NCI-H510A treated with DMSO at 0.1 percent for 48 hours (cell line): Measurements from ENCODE around the gene SPART.

ENCODE experiments used
- DNase-seq: peaks from one replicate; lab custom pipeline; 2025; lab: John Stamatoyannopoulos, UW

SPART gene, protein sequence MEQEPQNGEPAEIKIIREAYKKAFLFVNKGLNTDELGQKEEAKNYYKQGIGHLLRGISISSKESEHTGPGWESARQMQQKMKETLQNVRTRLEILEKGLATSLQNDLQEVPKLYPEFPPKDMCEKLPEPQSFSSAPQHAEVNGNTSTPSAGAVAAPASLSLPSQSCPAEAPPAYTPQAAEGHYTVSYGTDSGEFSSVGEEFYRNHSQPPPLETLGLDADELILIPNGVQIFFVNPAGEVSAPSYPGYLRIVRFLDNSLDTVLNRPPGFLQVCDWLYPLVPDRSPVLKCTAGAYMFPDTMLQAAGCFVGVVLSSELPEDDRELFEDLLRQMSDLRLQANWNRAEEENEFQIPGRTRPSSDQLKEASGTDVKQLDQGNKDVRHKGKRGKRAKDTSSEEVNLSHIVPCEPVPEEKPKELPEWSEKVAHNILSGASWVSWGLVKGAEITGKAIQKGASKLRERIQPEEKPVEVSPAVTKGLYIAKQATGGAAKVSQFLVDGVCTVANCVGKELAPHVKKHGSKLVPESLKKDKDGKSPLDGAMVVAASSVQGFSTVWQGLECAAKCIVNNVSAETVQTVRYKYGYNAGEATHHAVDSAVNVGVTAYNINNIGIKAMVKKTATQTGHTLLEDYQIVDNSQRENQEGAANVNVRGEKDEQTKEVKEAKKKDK

DNA sequence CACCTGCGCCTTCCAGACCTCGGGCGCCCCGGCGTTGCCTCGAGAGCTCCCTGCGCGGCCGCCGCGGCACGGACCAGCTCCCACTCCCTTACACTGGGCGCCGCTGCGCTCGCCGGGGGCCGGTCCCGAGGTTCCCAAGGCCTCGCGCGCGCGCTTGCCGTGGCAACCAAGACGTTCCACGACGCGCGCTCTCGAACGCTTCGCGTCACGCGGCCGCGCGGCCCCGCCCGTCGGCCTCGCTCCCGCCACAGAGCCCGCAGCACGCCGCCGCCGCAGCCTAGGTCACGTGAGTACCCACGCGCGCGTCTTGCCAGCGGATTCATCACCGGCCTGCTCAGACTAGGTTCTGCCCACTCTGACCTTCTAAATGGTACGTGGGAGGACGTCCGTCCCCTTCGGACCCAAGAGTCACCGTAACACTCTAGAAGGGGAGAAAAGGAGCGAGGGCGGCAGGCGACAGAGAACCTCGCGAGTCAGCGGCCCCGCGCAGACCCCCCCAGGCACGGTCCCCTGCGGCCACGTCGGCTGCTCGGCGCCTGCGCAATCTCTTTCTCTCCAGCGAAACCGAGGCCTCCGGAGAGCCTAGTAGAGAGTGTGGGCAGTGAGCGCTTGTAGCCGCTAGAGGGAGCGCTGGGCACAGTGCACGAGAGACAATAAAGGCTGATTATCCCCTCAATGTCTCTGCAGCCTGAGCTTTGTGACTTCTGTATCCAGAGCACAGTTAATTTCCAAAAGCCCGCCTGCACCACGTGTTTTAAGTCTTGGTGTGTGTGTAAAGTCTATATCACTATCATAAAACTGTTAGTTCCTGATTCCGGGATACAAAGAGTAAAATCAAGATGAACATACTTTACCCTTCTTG, at the start of gene SPART:
TSS of gene SPART (minus strand) at position 173 of the 862 bp plus-strand sequence. CDS start 10,564 bp downstream, outside the sequence.
- peak; percentile 91 for DNase-seq

DNA sequence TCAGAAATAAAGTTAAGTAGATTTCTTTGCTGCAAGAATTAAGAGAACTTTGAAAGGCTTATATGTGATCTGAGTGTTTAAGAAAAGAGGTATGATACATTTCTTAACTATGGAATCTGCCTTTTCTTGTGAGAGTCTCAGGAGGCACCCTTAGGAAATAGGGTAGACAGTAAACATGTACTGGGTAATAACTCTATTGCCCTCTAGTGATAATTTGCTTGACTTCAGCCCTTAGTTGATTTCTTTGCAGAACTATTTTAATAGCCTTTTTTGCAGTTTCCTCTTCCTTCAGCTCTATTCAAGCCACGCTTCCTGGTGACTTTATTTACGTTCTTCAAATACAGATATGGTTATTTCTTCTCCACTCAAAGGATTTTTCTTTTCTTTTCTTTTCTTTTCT, 49.1 kb upstream of the SPART start:
- DNase-seq, result no peak

DNA sequence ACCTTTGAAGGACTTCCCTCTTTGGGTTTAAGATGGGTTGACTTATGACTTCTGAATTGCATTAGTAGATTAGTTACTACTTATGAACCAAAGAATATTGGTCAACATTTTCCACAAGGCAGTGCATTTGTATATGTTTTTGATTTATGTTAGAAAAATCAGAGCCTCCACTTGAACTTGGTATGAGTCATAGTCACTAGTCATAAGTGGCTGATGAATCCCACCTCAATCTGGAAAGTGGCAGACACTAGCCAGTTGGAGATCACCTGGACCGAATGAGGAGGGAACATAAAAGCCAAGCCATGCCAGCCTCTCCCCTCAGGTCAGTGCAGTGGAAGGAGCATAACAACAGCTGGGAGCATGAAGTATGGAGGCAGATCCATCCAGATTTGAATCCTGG, 39.3 kb upstream of the SPART start:
- DNase-seq, result no peak

DNA sequence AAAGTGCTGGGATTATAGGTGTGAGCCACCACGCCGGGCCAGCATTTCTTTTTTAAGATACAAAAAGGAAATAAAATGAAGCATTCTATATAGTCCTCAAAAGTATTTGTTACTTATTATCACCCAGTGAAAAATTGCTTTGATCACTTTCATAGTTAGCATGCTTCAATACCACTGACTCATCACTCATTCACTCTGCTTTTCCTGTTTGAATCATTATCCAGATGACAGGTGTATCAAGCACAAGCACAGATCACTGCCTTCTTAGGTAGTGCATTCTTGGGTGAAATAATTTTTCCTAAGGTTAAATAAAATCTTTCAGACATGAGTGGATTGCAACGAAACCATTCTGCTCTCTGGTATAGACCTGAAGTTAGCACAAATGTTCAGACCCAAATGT, 35.8 kb upstream of the SPART start:
- DNase-seq, result no peak

DNA sequence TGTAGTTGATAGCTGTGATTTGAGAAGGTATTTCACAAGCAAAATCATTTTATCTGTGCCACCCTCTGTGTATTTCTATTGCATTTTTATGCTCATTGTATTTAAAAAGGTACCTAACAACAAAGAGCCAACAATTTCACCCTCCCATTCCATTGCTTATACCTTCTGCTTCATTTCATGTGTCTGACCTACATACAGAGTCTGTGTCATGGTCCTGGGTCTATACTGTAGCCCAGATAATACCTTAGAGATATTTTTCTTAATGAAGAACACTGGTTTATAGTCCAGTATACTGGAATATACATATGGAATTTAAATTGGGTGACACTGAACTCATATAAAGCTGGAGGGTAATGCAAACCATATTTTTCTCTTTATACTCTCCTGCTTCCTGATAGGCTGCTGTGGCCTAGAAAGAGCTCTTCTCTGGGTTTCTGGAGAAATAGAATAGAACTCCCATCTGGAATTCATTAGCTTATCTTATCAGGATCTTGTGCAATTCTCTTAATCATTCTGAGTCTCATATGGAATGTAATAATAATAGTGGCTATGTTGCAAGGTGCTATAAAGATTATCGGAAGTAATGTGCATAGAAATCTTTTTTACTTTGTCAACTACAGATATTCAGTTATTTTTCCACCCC, 31.8 kb upstream of the SPART start:
- no peak for DNase-seq

DNA sequence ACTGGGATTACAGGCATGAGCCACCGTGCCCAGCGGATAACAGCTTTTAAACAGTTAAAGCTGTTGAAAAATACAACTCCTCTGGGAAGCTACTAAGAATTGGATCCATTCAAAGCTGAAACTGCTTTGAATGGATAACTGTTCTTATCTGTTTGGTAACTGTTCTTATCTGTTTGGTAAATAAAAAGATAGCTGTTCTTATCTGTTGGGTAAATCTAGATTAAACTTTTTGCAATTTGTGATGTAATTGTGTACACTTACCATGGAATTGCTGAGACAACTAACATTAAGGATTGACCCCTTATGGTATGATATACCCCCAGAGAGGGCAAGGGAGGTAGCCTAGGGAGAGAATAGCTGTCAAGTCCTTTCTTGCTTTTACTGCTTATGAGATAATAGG, 27.9 kb upstream of the SPART start:
- DNase-seq, result no peak

DNA sequence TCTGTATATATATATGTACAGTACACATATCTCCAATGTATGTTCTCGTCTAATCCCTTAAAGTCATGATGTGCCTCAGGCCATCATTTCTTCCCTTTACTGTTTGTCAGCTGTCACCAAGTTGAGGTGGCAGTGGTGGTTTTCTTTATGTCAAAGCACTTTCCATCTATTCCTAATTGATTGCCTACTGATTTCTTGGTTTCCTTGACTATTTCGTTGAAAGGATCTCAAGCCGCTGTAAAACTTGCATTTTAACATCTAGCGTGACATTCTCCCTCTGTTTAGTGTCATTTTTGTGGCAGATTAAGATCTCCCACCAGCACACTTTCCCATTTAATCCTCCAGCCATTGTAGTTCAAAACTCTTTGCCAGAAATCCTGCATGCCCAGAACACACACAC, 25.0 kb upstream of the SPART start:
- DNase-seq, result no peak

DNA sequence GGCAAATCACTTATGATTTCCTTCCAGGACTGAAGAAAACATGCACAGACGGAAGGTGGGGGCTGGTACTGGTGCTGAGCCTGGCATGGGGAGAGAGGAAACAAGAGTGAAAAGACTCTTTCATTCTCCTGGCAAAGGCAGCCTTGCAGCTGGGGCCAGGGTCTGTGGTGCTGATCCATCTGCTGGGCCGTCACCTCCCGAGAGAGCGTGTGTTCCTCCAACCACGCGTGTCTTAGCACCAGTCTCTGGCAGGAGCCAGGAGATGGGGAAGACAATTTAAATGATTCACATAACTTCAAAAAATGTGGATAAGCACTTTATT, 23.9 kb upstream of the SPART start:
- no peak for DNase-seq

DNA sequence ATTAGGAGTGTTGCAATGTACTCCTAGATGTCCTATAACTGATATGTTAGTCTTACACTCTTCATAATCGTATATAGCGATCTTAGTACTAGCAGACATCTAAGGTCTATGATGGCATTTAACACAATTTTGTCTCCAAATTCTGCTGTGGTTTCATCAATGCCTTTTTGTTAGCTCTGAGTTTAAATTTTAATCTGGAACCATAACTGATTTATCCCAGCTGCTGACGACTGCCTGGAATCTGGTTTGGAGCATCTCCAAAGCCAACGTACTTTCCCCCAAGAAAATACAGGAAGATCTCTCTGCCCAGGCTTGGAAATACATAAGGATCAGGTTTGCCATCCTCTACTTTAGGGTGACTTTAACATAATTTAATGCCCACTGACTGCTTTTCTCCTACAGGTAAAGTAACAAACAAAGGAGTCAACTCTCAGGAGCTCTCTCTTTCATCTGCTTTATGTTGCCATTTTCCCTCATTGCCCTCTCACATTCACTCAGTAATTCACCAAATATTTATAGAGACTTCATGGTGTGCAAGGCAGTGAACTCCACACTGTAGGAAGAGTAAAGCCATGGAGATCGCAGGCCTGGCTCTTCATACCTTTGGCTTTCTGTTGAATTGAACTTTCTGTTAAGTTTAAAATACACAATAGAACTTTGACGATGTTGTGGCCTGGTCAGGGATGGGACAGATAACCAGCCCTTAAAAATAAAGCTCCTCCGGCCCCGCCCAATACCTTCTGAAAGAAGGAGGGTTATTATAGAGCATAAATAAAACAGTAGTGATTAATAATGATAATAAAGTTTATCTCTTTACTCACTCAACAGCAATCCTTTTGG, 23.3 kb upstream of the SPART start:
- no peak for DNase-seq

DNA sequence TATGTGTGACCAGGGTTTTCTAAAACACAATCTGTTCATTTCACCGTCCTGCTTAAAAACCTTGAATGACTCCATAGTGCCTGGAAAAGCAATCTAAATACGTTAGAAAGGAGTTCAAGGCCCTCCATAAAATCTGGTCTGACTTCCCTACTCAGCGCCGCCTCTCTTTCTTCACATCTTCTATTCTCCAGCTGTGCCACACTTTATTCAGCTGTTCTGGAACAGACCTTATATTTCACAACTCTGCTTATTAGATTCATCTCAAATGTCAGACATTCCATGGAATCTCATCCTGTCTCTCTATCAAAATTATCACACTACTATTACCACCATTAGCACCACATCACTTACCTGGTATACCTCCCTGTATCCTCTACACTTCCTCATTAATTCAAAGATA, 19.8 kb upstream of the SPART start:
- no peak for DNase-seq

DNA sequence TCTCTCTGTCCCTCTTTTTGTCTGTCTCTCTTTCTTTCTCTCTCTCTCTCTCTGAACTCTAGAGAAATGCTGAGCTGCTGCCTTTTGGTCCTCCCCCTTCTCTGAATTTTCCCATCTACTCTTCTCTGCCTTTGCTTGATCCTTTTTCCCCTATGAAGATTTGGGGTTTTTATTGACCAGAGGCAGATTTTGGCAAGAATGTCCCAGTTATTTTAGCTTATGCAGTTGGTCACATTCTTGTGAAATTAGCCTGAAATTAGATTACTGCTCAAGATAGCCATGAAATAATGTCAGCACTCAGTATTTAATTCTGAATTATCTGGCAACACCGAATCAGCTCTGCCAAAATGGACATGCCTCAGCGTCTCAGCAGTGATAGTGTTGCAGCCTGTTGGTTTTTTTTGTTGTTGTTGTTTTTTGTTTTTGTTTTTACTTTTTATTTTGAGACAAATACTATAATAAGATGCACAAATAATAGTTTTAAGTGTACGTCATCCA, 17.2 kb upstream of the SPART start:
- no peak for DNase-seq

DNA sequence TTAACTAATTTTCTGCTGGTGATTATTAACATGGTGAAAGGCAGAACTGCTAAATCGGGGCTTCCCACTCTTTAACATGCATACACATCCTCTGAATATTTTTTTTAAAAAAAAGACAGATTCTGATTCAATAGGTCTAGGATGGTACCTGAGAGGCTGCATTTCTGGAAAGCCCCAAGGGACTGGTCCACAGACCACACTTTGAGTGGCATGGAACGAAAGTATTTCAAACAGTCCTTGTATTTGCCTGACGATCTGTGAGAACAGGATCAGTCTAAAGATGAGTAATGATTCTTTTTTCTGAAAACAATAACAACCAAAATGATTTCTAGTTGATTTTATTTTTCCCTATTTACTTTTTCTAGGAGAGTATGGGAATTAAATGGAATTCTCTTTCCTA, 16.7 kb upstream of the SPART start:
- no peak for DNase-seq

DNA sequence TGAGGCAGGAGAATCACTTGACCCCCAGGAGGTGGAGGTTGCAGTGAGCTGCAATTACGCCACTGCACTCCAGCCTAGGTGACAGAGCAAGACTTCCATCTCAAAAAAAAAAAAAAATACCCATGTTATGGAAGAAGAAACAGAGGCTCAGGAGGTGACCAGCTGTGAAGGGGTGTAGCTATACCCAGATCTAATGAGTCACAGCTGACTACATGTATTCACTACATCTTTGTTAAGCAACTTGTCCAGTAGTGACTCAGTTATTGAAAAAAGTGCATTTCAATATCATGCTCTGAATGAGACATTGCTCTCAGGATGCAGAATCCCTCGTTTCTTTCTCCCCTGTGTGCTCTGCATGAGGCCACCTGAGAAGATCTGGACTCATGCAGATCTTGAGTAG, 16.1 kb upstream of the SPART start:
- DNase-seq, result no peak

DNA sequence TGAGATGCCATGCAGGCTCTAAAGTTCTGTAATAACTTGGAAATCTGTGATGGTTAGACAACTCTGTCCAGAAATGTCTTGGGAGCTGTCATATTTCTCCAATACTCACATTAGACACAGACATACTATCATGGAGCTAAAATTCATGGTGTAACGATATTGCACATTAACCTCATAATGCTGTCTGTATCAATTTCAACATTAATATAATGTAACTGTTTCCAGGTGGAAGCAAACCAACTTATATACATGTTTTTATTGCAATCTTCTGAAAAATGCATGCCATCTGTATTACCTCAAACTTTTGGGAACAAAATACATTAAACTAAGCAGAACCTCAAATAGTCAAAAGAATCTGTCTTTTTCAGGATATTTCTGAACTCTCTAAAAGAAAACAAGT, 14.7 kb upstream of the SPART start:
- no peak for DNase-seq

DNA sequence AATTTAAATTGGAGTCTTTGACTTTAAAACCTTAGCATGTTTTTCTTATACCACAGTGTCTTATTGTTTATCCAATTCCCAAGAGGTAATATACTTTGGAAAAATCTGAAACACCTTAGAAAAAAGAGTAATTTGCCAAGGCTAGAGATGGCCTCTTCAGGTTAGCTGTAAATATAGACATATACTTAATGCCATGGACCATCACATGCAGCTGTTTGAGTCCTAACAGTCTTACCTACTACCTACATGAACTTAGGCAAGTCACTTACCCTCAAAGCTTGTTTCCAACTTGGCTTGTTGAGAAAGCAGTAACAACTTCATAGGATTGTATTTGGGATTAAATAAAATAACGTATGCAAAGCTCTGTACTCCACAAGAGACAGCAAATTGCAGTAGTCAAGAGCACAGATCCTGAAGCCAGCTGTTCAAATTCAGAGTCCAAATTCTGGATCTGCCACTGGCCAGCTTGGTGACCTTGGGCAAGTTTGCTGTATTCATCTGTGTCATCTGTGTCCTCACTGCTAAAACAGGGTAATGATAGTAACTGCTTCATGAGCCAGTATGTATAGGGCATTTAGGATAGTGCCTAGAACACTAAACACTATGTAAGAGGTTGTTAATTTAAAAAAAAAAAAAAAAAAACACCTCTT, 13.2 kb upstream of the SPART start:
- no peak for DNase-seq

DNA sequence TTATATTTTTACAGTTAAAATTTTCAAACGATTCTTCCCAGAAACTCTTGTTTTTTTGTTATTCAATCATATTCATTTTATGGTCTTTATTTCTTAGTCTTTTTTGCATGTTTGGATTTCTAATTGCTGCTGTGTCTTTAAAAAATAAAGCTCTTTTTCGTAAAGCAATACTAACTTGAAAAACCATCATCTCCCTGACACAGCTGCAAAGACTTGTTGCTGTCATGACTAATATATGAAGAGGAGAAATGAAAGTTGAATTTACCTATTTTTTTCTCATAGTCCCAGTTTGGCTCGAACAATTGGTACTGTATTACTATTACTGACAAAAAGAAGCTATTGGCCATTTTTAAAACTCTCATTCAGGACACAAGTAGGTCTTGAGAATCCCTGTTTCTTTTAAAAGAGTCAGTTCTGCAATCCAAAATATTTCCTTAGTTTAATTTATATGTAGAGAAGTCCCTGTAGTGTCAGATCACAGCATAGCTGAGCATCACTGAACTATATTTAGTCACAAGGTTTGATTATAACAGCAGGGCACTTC, 12.1 kb upstream of the SPART start:
- no peak for DNase-seq

DNA sequence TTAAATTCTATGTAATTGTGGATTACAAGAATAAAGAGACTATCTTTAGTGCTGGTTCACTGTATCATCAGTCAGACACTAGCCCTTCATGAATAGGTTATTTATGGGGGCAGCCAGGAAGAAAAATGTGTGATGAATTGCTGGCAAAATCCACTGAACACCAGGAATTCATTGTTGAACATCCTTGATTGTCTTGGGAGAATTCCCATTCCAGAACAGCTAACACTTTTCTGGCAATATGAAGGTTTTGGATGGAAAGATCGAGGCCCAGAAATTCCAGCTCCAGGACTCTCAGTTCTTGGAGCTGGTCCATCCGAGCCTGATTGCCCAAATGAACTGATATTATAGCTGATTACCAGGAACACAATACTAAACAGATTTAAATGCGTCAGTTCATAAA, 11.5 kb upstream of the SPART start:
- no peak for DNase-seq

DNA sequence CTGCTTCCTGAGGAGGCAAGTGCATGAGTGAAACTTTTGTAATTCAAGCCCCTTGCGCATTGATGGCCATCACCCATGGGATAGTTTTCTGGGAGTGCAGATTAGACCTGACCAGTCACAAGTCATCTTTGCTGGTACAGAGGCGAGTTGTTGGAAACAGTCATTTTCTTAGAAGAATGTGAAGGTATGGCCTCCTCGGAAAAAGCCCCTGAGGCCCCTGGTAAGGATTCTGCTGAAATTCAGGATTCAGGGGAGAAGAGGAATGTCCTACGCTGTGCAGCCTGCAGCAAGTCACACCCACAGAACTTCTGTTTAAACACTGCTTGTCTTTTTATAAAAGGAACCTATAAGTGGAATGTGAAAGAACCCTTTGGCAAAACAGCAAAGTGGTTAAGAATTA, 11.0 kb upstream of the SPART start:
- DNase-seq, result no peak

DNA sequence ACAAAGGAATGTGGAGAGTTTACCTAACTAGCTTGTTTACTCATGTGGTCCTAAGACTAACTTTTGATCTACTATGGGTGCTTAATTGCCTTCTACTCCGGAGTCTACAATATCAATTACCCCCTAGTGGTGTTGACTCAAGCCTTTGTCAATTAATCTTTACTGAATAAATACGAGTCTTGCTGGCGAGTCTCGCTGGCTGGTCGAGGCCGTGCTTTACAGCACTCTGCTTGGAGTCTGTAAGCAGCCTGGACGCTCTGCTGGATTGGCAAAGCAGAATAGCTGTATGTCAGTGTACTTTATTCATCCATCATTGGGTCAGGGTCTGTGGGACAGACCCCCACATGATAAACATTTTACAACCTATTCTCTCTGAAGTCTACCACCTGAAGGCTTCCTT, 9.9 kb upstream of the SPART start:
- DNase-seq, result no peak

DNA sequence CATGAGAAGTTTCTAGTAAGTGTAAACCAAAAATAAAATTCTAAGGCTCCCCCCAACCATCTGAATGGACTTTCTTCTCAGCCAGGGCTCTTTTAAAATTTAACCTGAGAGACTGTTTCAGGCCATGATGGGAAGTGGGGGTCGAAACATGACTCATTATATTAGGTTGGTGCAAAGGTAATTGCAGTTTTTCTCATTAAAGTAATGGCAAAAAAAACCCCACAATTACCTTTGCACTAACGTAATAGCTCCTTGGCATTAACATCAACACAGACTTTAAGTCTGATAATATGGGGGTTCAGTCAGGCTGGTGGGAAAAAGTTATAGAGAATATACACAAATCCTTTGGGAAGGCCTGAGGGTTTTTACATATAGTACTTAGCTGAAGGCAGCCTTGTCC, 9.4 kb upstream of the SPART start:
- DNase-seq, result no peak
